ENCODE data around the gene NKD2.

NKD2 gene

DNA sequence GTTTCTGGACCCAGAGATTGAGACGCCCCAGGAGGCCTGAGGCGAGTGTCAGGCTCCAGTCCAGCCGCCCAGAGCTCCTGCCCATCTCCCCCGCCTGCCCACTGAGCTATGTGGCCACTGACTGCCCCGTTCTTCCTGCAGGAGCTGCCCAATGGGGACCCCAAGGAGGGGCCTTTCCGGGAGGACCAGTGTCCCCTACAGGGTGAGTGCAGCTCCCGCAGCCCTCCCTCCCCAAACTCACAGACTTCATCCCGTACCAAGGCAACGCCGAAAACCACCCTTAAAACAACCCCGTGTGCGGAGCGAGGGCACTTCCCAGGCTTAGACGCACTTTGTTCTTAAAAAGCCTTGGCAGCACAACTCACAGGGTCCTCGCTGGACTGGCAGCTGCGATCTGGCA is 23.4 kb downstream of the NKD2 start:
- DNase-seq, result no peak

DNA sequence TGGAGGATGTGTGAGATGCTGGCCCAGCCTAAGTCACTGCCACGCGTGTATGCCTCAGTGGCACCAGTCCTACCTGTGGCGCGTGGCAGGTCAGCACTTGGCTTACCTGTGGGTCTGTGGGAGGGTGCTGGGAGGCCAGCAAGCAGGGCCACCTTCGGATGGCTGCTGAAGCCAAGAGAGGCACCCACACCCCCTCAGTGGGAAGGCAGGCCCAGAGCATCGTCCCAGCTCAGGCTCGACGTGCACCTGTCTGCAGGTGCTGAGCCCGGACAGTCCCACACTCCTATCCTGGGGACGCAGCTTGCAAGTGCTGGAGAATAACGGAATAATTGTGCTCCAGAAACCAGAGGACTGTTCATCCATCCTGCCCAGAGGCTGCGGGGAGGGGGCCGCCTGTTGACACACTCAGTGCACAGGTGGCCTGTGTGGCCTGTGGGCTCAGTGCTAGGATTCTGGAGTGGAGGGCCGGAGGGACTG is 24.0 kb downstream of the NKD2 start:
- no peak for DNase-seq

DNA sequence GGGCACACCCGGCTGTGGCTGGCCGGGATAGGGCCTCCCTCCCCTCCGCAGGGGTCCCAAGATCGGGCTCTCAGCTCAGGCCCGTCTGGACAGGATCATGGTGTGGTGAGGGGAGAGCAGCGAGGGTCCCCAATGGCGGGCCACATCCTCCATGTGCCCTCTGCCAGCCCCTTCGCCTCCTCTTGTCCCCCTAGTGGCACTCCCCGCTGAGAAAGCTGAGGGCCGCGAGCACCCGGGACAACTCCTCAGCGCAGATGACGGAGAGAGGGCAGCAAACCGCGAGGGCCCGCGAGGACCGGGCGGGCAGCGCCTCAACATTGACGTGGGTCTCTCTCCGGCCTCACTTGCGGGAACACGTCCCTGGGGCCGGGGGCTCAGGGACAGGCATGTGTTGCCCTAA is 24.6 kb downstream of the NKD2 start:
- no peak for DNase-seq

DNA sequence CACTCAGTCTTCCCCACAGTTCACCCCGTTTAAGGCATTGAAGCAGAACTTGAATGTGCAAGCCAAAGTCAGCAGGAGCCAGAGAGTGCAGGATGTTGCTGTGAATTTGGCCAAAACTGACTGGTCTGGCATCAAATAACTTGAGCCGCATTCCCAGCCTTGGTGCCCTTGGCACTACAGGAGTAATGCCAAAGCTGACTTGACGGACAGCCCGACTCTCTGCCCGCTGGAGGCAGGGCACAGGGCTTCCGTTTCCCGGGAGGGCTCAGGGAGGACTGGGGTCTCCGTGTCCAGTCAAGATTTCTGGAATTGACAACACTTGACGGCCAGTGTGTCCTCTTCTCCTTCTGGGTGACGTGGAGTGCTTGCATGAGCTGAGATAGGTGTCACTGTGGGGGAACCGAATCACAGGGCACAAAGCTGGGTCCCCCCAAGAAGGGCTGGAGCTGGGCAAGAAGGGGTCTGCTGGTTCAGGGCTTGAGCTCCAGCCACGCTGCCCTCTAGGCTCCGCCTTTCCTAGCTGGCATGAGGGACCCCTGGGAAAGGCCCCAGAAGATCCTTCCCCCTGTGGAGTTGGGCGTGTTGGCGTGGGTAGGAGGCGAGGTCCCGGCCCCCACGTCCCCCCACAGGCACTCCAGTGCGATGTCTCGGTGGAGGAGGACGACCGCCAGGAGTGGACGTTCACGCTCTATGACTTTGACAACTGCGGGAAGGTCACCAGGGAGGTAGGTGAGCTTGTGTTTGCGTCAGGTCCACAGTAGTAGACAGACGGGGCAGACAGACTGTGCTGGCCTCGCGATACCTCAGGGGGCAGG is 25.2 kb downstream of the NKD2 start:
- DNase-seq, result no peak

DNA sequence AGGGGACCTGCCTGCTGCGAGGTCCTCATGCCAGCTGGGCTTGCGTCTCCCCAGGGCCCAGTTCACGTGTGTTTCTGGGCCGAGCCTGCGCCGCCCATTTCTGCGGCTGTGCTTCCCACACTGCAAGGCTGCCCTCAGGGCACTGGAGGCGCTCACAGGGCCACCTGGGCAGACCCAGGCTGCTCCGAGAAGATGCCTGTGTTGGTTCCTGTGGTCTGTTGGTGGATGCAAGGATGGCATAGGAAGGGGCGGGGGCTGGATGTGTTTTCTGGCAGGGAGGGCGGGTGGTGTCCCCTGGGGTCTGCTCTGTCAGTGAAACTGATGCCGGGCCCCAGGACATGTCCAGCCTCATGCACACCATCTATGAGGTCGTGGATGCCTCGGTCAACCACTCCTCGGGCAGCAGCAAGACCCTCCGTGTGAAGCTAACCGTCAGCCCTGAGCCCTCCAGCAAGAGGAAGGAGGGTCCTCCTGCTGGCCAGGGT is 25.9 kb downstream of the NKD2 start:
- no peak for DNase-seq

DNA sequence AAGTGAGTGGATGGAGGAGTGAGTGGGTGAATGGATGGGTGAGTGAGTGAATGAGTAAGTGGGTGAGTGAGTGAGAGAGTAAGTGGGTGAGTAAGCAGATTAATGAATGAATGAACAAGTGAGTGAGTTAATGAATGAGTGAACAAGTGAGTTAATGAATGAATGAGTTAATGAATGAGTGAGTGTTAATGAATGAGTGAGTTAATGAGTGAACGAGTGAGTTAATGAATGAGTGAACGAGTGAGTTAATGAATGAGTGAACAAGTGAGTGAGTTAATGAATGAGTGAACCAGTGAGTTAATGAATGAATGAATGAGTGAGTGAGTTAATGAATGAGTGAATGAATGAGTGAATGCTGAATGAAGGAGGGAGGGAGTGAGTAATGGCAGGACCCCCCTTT is 26.4 kb downstream of the NKD2 start:
- DNase-seq, result no peak

DNA sequence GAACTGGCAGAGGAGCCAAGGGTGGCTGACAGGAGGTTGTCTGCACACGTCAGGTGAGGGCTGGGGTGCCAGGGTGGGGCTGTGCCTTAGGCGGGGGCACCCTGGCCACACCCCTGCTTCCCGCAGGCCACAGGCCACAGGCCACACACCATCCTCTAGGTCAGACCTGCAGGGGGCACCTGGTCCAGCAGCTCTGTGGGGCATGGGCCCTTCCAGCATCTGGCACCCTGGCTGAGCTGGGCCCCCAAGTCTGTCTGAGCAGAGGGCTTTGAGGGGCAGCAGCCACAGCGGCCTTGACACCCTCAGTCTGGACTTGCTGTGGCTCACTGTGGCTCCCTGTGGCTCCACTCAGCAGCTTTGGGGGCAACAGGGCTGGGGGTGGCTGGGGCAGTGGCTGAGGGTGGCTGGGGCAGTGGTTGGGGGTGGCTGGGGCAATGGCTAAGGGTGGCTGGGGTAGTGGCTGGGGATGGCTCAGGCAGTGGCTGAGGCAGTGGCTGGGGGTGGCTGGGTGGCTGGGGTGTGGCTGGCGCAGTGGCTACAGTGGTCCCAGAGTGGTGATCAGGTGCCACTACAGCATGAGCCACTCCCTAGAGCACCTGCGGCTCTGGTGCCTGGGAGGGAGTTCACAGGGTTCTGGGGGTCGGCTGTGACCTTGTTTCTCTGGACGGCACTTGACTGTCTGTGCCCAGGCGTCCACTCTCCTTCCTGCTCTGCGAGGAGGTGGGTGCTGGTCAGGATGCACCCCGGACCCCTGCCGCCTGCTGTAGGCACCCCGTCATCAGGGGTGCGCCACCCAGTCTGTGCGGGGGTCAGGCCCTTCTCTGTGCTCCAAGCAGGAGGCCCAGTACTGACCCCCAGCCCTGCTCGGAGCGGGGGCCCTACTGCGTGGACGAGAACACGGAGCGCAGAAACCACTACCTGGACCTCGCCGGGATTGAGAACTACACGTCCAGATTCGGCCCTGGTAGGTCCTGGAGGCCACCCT is 27.1 kb downstream of the NKD2 start:
- DNase-seq, result no peak

DNA sequence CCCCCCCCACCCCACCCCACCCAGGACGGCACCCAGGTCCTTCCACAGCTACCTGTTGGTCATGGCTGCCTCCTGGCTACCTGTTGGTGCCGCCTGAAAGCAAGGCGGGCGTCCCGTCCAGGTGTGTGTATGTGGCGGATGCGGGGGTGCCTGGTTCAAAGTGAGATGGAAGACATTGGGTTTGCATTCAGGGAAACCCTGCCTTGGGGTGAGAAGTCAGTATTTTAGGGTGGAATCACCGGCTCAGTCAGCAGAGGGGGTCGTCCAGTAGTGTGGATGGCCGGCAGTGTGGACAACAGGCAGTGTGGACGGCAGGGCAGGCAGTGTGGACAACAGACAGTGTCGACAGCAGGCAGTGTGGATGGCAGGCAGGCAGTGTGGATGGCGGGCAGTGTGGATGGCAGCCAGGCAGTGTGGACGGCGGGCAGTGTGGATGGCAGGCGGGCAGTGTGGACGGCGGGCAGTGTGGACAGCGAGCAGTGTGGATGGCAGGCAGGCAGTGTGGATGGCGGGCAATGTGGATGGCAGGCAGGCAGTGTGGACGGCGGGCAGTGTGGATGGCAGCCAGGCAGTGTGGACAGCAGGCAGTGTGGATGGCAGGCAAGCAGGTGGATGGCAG is 28.0 kb downstream of the NKD2 start:
- no peak for DNase-seq

DNA sequence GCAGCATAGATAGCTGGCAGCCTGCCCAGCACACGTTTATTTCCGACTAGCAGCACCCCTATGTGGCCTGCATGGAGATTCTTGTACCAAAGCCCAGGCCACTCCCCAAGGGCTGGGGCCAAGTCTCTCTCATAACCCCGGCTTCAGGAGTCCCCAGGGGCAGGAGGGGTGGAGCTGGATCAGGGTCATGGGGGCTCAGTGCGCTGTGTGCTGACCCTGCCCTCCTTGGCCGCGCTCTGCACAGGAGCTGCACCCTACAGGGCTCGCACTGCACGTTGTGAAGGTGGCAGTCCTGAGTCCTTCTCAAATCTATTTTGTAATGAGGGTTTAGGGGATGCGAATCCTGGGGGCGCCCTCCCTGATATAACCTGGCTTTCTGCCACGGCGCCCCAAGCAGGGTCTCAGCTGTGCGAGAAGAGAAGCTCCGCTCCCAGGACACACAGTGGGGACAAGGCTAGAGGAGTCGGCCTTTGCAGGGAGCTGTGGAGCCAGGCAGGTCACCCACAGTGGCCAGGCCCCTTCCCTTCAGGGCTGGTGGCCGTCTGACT is 28.6 kb downstream of the NKD2 start:
- no peak for DNase-seq

DNA sequence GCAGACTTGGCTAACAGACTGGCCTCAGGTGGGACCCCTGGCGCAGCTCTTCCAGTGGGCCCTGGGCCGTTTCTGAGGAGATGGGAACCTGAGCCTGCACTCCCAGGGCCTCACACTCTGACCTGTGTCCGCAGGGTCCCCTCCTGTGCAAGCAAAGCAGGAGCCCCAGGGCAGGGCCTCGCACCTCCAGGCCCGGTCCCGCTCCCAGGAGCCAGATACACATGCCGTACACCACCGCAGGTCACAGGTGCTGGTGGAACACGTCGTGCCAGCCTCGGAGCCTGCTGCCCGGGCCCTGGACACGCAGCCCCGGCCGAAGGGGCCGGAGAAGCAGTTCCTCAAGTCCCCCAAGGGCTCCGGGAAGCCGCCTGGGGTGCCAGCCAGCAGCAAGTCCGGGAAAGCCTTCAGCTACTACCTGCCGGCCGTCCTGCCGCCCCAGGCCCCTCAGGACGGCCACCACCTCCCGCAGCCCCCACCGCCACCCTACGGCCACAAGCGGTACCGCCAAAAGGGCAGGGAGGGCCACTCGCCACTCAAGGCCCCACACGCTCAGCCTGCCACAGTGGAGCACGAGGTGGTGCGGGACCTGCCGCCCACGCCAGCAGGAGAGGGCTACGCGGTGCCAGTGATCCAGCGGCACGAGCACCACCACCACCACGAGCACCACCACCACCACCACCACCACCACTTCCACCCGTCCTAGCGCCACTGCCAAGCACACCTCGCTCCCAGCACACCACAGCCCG is 29.2 kb downstream of the NKD2 start:
- DNase-seq, result no peak

DNA sequence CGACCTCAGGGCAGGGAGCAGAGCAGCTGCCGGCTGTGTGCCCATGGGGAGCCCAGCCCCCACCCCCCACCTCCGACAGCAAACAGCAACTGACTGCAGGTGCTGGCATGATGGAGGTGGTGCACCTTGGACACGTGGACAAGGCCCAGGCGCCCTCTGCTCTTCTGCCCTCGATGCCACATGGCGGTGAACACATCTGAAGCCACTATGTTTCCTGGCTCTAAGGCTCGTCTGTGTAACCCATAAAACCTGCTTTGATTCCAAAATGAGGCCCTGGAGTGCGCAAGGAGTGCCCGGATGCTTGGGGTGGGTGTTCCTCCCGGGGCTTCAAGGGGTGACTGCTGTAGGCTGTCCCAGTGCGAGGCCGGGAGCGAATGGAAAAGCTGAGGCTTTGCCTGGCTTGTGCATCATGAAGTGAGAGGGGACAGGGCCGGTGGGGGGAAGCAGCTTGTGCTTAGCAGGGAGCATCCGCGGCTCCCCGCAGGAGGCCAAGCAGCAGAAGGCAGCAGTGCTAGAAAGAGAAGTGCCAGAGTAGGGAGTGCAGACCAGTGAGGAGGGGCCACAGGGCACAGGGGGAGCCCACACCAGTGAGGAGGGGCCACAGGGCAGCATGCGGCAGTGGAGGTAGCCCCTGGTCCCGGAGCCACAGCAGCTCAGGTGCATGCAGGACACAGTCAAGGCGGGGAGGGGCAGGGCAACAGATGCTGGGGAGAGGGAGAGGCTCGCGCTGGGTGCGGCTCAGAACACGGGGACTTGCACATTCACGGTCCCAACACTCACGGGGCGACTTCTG is 30.0 kb downstream of the NKD2 start:
- DNase-seq, result no peak

DNA sequence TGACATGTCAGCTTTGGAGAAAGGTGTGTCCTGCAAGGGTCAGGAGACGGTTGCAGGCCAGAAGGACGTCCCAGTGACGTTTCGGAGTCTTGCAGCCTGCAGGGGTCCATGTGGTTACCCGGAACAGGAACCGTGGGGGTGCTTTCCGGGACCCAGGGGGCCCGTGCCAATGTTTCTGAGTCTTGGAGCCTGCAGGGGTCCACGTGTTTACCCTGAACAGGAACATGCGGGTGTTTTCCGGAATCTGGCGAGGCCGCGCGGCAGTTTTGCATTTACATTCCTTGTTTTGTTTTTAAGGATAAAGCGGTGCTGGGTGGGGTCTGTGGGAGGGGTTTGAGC is 30.6 kb downstream of the NKD2 start:
- no peak for DNase-seq

DNA sequence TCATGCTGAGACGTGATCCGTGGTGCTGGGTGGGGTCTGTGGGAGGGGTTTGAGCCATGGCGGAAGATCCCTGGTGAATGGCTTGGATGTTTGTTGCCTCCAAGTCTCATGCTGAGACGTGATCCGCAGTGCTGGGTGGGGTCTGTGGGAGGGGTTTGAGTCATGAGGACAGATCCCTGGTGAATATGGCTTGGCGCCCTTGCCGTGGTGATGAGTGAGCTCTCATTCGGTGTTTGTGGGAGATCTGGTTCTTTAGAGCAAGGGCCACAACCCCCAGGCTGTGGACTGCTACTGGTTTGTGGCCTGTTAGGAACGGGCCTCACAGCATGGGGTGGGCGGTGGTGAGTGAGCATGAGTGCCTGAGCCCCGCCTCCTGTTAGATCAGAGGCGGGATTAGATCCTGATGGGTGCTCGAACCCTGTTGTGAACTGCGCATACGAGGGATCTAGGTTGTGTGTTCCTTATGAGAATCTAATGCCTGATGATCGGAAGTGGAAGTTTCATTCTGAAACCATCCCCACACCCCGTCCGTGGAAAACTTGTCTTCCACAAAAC is 31.2 kb downstream of the NKD2 start:
- no peak for DNase-seq

DNA sequence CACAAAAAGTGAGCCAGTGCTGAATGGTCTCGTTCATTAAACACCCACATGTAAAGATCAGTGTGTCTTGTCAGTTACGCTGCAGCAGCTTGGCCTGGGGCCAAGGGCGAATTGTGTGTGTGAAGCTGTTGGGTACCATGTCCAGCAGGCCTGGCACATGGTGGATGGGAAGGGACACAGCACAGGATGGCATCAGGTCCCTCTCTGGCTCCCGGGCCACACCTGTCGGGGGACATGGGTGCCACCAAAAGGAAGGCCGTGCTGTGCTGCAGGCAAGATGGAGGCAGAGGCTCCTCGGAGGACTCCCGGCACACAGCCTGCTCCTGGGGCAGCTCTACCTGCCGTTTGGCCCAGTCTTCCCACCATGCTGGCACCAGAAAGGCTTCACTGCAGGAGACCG is 32.0 kb downstream of the NKD2 start:
- no peak for DNase-seq

DNA sequence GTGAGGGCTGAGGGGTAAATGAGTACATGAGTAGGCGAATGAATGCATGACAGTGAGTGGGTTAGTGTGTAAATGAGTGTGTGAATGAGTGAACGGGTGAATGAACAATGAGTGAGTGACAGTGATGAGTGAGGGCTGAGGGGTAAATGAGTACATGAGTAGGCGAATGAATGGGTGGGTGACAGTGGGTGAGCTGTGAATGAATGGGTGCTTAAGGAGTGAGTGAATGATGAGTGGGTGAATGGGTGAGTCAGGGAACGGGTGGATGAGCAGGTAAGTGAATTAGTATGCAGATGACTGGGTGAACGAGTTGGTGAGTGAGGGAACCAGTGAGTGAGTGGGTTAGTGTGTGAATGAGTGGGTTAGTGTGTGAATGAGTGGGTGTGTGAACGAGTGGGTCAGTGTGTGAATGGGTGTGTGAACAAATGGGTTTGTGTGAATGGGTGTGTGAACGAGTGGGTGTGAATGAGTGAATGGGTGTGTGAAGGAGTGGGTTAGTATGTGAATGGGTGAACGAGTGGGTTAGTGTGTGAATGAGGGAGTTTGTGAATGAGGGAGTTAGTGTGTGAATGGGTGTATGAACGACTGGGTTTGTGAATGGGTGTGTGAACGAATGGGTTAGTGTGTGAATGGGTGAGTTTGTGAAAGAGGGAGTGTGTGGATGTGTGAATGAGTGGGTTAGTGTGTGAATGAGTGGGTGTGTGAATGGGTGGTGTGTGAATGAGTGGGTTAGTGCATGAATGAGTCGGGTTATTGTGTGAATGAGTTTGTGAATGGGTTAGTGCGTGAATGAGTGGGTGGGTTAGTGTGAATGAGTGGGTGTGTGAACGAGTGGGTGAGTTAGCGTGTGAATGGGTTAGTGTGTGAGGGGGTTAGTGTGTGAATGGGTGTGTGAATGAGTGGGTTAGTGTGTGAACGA is 32.9 kb downstream of the NKD2 start:
- no peak for DNase-seq

DNA sequence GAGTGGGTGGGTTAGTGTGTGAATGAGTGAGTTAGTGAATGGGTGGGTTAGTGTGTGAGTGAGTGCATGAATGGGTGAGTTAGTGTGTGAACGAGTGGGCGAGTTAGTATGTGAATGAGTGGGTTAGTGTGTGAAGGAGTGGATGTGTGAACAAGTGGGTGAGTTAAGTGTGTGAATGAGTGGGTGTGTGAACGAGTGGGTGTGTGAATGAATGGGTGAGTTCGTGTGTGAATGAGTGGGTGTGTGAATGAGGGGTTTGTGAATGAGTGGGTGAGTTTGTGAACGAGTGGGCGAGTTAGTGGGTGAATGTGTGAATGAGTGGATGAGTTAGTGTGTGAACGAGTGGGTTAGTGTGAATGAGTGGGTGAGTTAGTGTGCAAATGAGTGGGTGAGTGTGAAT is 34.0 kb downstream of the NKD2 start:
- no peak for DNase-seq

DNA sequence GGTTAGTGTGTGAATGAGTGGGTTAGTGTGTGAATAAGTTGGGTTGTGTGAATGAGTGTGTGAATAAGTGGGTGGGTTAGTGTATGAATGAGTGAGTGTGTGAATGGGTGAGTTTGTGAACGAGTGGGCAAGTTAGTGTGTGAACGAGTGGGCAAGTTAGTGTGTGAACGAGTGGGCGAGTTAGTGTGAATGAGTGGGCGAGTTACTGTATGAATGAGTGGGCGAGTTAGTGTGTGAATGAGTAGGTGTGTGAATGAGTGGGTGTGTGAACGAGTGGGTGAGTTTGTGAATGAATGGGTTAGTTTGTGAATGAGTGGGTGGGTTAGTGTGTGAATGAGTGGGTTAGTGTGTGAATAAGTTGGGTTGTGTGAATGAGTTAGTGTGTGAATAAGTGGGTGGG is 34.7 kb downstream of the NKD2 start:
- no peak for DNase-seq

DNA sequence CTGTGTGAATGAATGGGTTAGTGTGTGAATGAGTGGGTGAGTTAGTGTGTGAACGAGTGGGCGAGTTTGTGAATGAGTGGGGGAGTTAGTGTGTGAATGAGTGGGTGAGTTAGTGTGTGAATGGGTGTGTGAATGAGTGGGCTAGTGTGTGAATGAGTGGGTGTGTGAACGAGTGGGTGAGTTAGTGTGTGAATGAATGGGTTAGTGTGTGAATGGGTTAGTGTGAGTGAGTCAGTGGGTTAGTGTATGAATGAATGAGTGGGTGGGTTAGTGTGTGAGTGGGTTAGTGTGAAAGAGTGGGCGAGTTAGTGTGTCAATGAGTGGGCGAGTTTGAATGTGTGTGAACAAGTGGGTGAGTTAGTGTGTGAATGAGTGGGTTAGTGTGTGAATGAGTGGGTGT is 35.5 kb downstream of the NKD2 start:
- no peak for DNase-seq

DNA sequence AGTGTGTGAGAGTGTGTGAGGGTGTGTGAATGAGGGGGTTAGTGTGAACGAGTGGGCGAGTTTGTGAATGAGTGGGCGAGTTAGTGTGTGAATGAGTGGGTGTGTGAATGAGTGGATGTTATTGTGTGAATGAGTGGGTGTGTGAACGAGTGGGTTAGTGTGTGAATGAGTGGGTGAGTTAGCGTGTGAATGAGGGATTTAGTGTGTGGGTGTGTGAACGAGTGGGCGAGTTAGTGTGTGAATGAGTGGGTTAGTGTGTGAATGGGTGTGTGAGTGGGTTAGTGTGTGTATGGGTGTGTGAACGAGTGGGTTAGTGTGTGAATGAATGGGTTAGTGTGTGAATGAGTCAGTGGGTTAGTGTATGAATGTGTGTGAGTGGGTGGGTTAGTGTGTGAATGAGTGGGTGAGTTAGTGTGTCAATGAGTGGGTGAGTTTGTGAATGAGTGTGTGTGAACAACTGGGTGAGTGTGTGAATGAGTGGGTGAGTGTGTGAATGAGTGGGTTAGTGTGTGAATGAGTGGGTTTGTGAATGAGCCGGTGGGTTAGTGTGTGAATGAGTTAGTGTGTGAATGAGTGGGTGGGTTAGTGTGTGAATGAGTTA is 37.5 kb downstream of the NKD2 start:
- no peak for DNase-seq

All from NK-92 treated with Interleukin-12 subunit alpha and Interleukin-12 subunit beta, amount 100 ng/mL, for 24 hours (cell line).